ENCODE data around the gene CLCN2.

- TF ChIP-seq CTCF (IDR thresholded peaks at IDR 0.05; ENCODE audit: poor library complexity, severe bottlenecking) = no peak
- no peak for TF ChIP-seq REST (IDR thresholded peaks at IDR 0.05; ENCODE audit: borderline replicate concordance)
- TF ChIP-seq EZH2 (IDR thresholded peaks at IDR 0.05; ENCODE audit: borderline replicate concordance, insufficient read depth, low read length, poor library complexity, severe bottlenecking) = no peak
These were observed 9.1 kb downstream of the CLCN2 start for GRCh38 chr3:184352149-184352785.
